ES-I3 (cell line): Measurements from ENCODE around the gene CXorf58.
"Not testable (repeated sequence)": the region's sequence is repeated elsewhere in the genome, so short reads cannot be mapped to it uniquely, and the experiment has no call there.

Experiments
- H3K36me3 ChIP-seq: 2 replicates; pipeline ENCODE4 v1.6.1; 2013; ENCODE audit warnings: mild to moderate bottlenecking, low read length, control low read depth, moderate library complexity; ENCODE audit not compliant: insufficient read depth
- H3K4me1 ChIP-seq: 2 replicates; pipeline ENCODE4 v1.6.1; 2013; ENCODE audit warnings: mild to moderate bottlenecking, control low read depth, low read length; ENCODE audit not compliant: insufficient read depth
- H3K9ac ChIP-seq: 2 replicates; pipeline ENCODE4 v1.6.1; 2013; ENCODE audit warnings: low read depth, mild to moderate bottlenecking, low read length, moderate library complexity
- H3K9me3 ChIP-seq: 2 replicates; pipeline ENCODE4 v1.6.1; 2013; ENCODE audit warnings: mild to moderate bottlenecking, low read length, moderate library complexity; ENCODE audit not compliant: control insufficient read depth, insufficient read depth

CXorf58 gene

DNA sequence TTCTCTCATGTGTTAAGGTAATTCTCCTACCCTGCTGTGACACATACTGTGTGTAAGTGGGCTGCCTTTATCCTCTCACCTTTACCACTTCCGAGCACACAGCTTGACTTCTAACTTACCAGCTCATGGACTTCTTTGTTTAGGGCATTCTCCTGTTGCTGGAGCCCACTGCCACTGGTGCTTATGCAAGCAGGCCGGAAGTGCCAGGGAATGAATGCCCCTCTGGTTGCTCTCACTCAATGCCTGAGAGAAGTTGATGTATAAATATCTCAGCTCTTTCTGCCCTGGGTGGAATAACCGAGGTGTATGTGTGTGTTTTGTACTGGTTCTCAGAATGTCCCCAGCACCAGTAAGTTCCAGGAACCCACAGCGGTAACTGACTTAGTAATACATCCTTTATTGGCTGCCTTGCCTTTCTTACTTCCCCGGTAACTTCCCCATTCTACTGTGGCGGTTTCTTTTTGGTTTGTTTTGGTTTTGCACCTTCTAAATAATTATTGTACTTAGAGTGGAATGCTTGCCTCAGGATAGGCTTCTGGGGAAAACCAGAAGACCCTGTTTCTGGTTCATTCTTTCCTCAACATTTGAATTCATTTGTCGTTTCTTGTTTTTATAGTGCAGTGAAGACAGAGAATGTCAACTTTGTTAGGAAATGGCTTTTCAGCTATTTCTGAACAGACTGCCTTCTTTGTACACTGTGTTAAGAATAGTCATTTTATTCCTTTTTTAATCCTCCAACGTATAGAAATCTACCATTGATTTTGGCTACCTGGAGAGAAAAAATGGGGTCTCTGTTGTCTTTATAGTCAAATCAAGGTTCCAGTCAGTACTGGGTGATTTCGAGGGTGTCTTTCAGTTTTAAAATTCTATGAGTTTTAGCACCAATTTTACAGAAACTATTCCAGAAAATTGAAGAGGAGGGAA, 45.4 kb downstream of the CXorf58 start:
- H3K9me3 ChIP-seq = no peaks in the 10 kb centered on the region
- peak overlapping the region; percentile 16 for H3K9ac ChIP-seq

DNA sequence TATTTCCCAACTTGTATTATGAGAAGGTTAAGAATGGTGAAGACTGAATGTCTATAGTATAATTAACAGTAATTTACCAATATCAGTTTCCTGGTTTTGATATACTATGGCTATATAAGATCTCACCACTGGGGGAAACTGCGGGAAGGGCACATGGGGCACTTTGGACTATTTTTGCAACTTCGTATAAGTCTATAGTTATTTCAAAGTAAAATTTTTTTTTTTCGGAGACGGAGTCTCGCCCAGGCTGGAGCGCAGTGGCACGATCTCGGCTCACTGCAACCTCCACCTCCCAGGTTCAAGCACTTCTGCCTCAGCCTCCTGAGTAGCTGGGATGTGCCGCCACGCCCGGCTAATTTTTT, 46.1 kb downstream of the CXorf58 start:
- Histone ChIP-seq H3K9ac (no peak overlapping the region), H3K36me3 (no peaks in the 10 kb centered on the region), H3K9me3 (no peaks in the 10 kb centered on the region), H3K4me1 (peaks cover 15% of the 10 kb centered on the region)

More for the DNA sequence above, 45.4 kb downstream of the CXorf58 start:
- Histone ChIP-seq H3K4me1 (peaks cover 15% of the 10 kb centered on the region), H3K36me3 (no peaks in the 10 kb centered on the region)

DNA sequence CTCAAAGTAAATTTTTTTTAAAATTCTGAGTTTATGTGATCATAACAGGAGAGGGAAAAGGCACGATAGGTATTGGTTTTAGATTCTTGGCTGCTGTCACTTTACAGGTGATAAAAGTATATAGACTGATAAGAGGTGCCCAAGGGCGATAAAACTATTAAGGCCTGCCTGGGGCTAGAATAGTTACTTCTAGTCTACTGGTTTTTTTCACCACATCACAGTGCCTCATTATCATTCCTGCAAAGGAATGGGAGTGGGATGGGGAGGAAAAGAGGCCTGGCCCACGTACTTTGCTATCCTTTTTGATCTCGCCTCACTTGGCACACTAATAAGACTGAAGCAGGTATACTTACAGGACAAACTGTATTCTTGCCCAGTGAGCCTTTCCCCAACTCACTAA, 46.6 kb downstream of the CXorf58 start:
- H3K9me3 ChIP-seq = no peaks in the 10 kb centered on the region
- peaks cover 18% of the 10 kb centered on the region for H3K4me1 ChIP-seq
- H3K36me3 ChIP-seq = no peaks in the 10 kb centered on the region
- H3K9ac ChIP-seq = no peak overlapping the region

DNA sequence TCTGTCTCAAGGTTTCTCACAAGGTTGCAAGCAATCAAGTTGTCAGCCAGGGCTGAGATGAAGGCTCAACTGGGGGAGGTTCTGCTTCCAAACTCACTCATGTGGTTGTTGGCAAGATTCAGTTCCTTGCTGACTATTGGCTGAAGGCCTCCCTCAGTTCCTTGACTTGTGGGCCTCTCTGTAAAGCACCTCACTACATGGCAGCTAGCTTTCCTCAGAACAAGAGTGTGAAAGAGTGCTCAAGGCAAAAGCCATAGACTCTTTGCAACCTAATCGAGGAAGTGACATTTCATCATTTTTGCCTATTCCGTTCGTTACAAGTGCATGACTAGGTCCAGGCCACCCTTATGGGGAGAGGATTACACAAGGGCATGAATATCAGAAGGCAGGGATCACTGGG, 52.0 kb downstream of the CXorf58 start:
- H3K4me1 ChIP-seq = peaks cover 13% of the 10 kb centered on the region; the same call in 1 of the 2 replicates
- H3K9ac ChIP-seq = no peak overlapping the region
- no peaks in the 10 kb centered on the region for H3K36me3 ChIP-seq
- no peaks in the 10 kb centered on the region for H3K9me3 ChIP-seq

DNA sequence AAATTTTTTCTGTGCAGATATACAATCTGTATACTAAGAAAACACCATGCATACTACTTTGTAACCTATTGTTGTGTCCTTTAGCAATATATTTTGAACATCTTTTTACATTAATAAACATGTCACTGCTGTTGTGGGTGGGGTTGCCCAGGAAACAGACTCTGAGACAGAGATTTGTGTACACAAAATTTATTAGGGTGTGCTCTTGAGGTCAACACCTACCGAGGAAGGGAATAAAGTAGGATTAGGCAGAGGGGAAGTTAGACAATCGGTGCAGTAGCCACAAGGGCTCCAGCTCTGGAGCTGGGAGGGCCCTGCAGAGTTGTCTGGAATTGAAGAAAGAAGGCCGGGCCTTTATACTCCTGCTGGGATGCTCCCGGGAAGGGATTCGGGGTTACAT, 56.4 kb downstream of the CXorf58 start:
- H3K9me3 ChIP-seq = no peaks in the 10 kb centered on the region; the same call in 1 of the 2 replicates
- H3K36me3 ChIP-seq = no peaks in the 10 kb centered on the region
- H3K4me1 ChIP-seq = peaks cover 10% of the 10 kb centered on the region; the same call in 1 of the 2 replicates
- no peak overlapping the region for H3K9ac ChIP-seq

DNA sequence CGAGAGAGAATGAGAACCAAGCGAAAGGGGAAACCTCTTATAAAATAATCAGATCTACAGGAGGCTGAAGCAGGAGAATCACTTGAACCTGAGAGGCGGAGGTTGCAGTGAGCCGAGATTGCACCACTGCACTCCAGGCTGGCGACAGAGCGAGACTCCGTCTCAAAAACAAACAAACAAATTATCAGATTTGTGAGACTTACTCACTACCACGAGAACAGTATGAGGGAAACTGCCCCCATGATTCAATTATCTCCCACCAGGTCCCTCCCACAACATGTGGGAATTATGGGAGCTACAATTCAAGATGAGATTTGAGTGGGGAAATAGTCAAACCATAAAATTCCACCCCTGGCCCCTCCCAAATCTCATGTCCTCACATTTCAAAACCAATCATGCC, 57.8 kb downstream of the CXorf58 start:
- not testable (repeated sequence) for H3K36me3 ChIP-seq, H3K4me1 ChIP-seq, H3K9me3 ChIP-seq, H3K9ac ChIP-seq

DNA sequence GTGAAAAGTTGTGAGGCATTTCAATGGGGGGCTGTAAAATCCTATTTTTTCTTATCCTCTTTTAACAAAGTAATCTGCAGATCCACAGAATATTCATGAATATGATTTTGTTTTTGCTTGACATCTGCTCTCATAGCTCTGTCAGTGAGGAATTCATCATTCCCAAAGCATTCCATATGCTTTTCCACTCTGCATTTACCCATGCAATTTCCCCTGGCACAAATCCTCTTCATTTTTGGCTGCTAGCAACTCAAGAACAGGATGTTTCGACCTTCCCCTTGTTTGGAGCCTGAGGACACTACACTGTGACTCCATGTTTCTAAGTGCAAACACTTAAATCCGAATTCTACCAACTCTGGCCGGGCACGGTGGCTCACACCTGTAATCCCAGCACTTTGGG, 70.7 kb downstream of the CXorf58 start:
- H3K4me1 ChIP-seq = peaks cover 19% of the 10 kb centered on the region
- H3K36me3 ChIP-seq = no peaks in the 10 kb centered on the region
- no peaks in the 10 kb centered on the region for H3K9me3 ChIP-seq
- H3K9ac ChIP-seq = no peak overlapping the region

DNA sequence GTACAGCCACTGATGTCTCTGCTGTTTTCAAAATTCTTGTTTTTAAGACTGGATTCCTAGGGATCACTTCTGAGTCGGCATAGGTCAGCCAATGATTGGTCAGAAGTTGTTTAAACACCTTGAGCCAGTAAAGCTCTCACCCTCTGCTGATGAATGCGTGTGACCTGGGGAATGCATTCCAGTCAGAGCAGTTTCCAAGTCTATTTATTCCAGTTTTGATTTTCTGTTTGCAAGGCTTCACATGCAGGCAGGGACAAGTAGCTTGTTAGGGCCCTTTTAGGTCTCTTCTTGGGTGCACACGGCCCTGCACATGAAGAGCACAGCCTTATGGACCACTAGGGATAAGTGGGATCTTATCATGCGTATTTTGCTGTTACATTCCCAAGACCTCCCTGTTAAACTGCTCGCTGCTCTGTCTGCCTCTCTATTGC, 72.2 kb downstream of the CXorf58 start:
- Histone ChIP-seq H3K4me1 (peaks cover 19% of the 10 kb centered on the region), H3K9ac (no peak overlapping the region), H3K36me3 (no peaks in the 10 kb centered on the region), H3K9me3 (no peaks in the 10 kb centered on the region)

DNA sequence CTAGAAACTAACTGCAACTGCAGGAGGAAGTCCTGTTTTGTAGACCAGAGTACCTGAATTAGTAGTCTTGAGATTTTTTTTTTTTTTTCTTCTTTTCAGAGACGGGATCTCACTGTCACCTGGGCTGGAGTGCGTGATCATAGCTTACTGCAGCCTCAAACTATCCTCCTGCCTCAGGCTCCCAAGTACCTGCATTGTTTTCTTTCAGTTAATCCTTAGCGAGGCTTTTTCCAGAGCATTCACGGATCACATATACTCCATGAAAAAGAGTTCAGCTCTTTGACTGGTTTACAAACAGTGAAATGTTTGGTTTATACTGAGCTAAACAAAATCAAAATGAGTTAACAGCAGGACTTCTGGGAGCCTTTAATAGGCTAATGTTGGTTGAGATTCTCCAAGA, 73.4 kb downstream of the CXorf58 start:
- Histone ChIP-seq H3K36me3 (peaks cover 2% of the 10 kb centered on the region; the same call in 1 of the 2 replicates), H3K9ac (no peak overlapping the region)

DNA sequence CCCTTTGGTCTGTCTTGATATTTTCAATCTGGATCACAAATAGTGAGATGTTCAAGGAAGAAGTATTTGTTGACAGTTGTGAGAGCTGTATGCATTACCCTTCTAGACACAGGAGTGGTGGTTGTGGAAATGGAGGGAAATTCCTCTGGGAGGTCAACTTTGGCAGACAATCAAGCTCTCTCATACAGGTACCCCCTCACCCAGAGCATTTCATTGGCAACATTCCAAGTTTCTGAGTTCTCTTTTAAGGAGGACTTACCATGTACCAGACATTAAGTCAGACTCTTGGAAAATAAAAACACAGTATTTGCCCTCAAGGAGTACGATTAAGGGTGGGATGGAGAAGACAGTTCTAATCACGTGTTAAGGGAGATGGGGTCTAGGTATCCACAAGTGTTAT, 73.9 kb downstream of the CXorf58 start:
- no peak overlapping the region for H3K9ac ChIP-seq
- H3K36me3 ChIP-seq = peaks cover 3% of the 10 kb centered on the region; the same call in 1 of the 2 replicates
- no peaks in the 10 kb centered on the region for H3K9me3 ChIP-seq
- H3K4me1 ChIP-seq = peaks cover 19% of the 10 kb centered on the region

More for the DNA sequence above, 73.4 kb downstream of the CXorf58 start:
- no peaks in the 10 kb centered on the region for H3K9me3 ChIP-seq
- H3K4me1 ChIP-seq = peaks cover 19% of the 10 kb centered on the region

DNA sequence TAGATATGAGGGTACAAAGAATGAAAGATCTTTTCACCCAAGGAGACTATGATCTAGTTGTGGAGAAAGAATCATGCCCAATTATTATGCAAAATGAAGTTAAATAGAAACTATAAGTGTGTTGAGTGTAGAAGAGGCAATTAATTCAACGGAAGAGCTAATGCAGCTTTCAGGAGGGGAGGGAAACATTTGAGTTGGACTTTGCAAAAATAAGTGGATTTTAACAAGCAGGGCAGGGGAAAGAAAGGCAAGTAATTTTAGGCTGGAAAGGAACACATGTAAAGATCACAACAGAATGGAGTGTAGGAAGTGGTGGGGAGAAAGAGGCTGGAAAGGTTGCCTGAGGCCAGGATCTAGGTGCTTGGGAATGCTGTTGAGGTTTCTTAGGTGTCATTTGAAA, 75.1 kb downstream of the CXorf58 start:
- Histone ChIP-seq H3K36me3 (peaks cover 10% of the 10 kb centered on the region), H3K9me3 (no peaks in the 10 kb centered on the region), H3K4me1 (peaks cover 19% of the 10 kb centered on the region), H3K9ac (no peak overlapping the region)
